ENCODE measurements around the gene LMOD3. TPM values are rescaled to one million over a fixed set of nuclear protein-coding genes. Genes with fewer than 3 reads are reported as not detected.

LMOD3 gene
- total and polyA plus RNA-seq, 2 of the 8 experiments (the other 6 are each of a cell fraction or from before 2014, with no cell fraction given) = not detected

DNA sequence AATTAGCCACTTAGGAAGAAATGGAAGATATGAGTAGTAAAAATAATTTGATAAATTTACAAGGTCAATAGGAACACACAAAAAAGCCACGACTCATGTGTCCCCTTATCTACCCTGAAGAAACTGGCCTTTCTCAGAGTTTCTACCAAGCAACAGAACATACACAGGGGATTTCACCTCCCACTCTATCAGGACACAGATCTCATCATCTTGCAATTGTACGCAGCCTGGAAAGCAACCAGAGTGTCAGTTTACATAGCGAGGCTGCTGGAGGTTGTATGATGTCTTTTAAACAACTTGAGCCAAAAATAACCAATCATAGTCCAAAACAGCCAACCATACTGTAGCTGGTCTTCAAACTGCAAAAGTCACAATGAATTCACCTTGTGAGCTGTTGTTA is 19.7 kb upstream of the LMOD3 start (continued):
- TF ChIP-seq EGR1 (IDR thresholded peaks at IDR 0.05; ENCODE audit: borderline replicate concordance, low read depth, low read length) (no peak), BCL11A (IDR thresholded peaks at IDR 0.05; ENCODE audit: low read depth in 2 of 2, low read length in 2 of 2) (no peak)

All from H1 (cell line).